Lower lobe of right lung (tissue), 2 donors: ENCODE results near the gene DTNB. TPM values are rescaled to one million over a fixed set of nuclear protein-coding genes. Genes with fewer than 3 reads are reported as not detected.
"Not testable (repeated sequence)": the region's sequence is repeated elsewhere in the genome, so short reads cannot be mapped to it uniquely, and the experiment has no call there.

ENCODE experiments used
- ATAC-seq, 2 donors: fragments of 200-7000 bp; cut with Tn5 transposase; one replicate each; pipeline ENCODE4 v1.9.1; 2020 to 2022; ENCODE audit warnings: mild to moderate bottlenecking in 2 of 2, moderate library complexity in 2 of 2
- DNase-seq: peaks from one replicate; pipeline ENCODE4 v3.0.0-alpha.2; 2020
- H3K27ac ChIP-seq: fragments of 200-600 bp; one replicate; pipeline ENCODE4 v1.8.0; 2022
- H3K27me3 ChIP-seq: fragments of 200-600 bp; one replicate; pipeline ENCODE4 v1.8.0; 2022; ENCODE audit warnings: low read depth
- H3K36me3 ChIP-seq: fragments of 200-600 bp; one replicate; pipeline ENCODE4 v1.8.0; 2022; ENCODE audit warnings: mild to moderate bottlenecking
- H3K4me1 ChIP-seq: fragments of 200-600 bp; one replicate; pipeline ENCODE4 v1.8.0; 2022
- H3K4me3 ChIP-seq: fragments of 200-600 bp; one replicate; pipeline ENCODE4 v1.8.0; 2022; ENCODE audit warnings: mild to moderate bottlenecking
- H3K9me3 ChIP-seq: fragments of 200-600 bp; one replicate; pipeline ENCODE4 v1.8.0; 2022
- CTCF ChIP-seq: fragments of 200-600 bp; IDR thresholded peaks from one replicate; pipeline ENCODE4 v1.8.0; 2022; ENCODE audit warnings: antibody characterized with exemption, mild to moderate bottlenecking
- intact Hi-C: fragments of 100-400 bp; cut with DNase I; formaldehyde crosslinking; loops from one replicate; pipeline ENCODE4 v1.11.0; 2022
- total RNA-seq: library from RNA; stranded (reverse); fragmentation: NEBNext Ultra II Directional; extraction: Animal tissue kit (Norgen Biotek cat#: 25700); gene quantifications from one replicate; pipeline ENCODE4 v1.2.1, GENCODE V29; 2021
- donor health status: DM: no; HTN: yes; CAD: no; lungs with severe emphysema.

Gene DTNB
- total RNA-seq, 1 donor from 2014 or later: 32.9 TPM

- no peak for TF ChIP-seq CTCF
- intact Hi-C loops: no loop called here
- Histone ChIP-seq H3K9me3 (no peaks in the 10 kb centered on the region), H3K27me3 (no peaks in the 10 kb centered on the region), H3K4me1 (no peaks in the 10 kb centered on the region), H3K4me3 (no peak overlapping the region), H3K27ac (no peak overlapping the region), H3K36me3 (no peaks in the 10 kb centered on the region)
- DNase-seq (no peak), ATAC-seq (no peak)
Measured at GRCh38 chr2:25642298-25642697, 31.1 kb downstream of the DTNB start.

- Histone ChIP-seq H3K27me3 (no peaks in the 10 kb centered on the region), H3K9me3 (no peaks in the 10 kb centered on the region), H3K4me3 (no peak overlapping the region), H3K4me1 (no peaks in the 10 kb centered on the region), H3K27ac (no peak overlapping the region), H3K36me3 (no peaks in the 10 kb centered on the region)
- TF ChIP-seq CTCF: no peak
- intact Hi-C loops: no loop called here
- ATAC-seq: no peak
- DNase-seq: no peak
Measured at GRCh38 chr2:25639696-25640095, 33.7 kb downstream of the DTNB start.

- H3K4me3 ChIP-seq: no peak overlapping the region
- intact Hi-C loops: no loop called here
- H3K27ac ChIP-seq: no peak overlapping the region
- ATAC-seq (no peak), DNase-seq (no peak)
- no peak for TF ChIP-seq CTCF
- no peaks in the 10 kb centered on the region for H3K27me3 ChIP-seq
- no peaks in the 10 kb centered on the region for H3K4me1 ChIP-seq
- H3K36me3 ChIP-seq: no peaks in the 10 kb centered on the region
- no peaks in the 10 kb centered on the region for H3K9me3 ChIP-seq
Measured at GRCh38 chr2:25639131-25639530, 34.2 kb downstream of the DTNB start.

GRCh38 chr2:25635797-25636196 lies 37.6 kb downstream of the DTNB start:
- no peak for ATAC-seq
- intact Hi-C loops: no loop called here

GRCh38 chr2:25633801-25634200 lies 39.6 kb downstream of the DTNB start:
- H3K9me3 ChIP-seq, ATAC-seq, DNase-seq, H3K27me3 ChIP-seq, H3K4me3 ChIP-seq, H3K27ac ChIP-seq, H3K36me3 ChIP-seq, H3K4me1 ChIP-seq, intact Hi-C loops: not testable (repeated sequence)

More at GRCh38 chr2:25635797-25636196, 37.6 kb downstream of the DTNB start:
- TF ChIP-seq CTCF: no peak
- H3K4me3 ChIP-seq: no peak overlapping the region
- no peaks in the 10 kb centered on the region for H3K4me1 ChIP-seq
- no peaks in the 10 kb centered on the region for H3K9me3 ChIP-seq
- H3K27me3 ChIP-seq: no peaks in the 10 kb centered on the region
- H3K27ac ChIP-seq: no peak overlapping the region
- DNase-seq: no peak
- H3K36me3 ChIP-seq: no peaks in the 10 kb centered on the region

GRCh38 chr2:25632396-25632795 lies 41.0 kb downstream of the DTNB start:
- ATAC-seq (no peak), DNase-seq (no peak)
- H3K4me3 ChIP-seq: no peak overlapping the region
- intact Hi-C loops: no loop called here
- H3K27me3 ChIP-seq: no peaks in the 10 kb centered on the region
- H3K27ac ChIP-seq: no peak overlapping the region
- peaks cover 8% of the 10 kb centered on the region for H3K36me3 ChIP-seq
- no peaks in the 10 kb centered on the region for H3K4me1 ChIP-seq
- no peaks in the 10 kb centered on the region for H3K9me3 ChIP-seq
- no peak for TF ChIP-seq CTCF
